HG03095 (cell line): ENCODE measurements around the gene PPID.
"Not testable (repeated sequence)": the region's sequence is repeated elsewhere in the genome, so short reads cannot be mapped to it uniquely, and the experiment has no call there.

Source experiments
- ATAC-seq: cut with Tn5 transposase; IDR thresholded peaks from one replicate; pipeline ENCODE4 v1.9.1; 2021; ENCODE audit warnings: moderate library complexity; ENCODE audit not compliant: unreplicated experiment

Gene PPID

DNA sequence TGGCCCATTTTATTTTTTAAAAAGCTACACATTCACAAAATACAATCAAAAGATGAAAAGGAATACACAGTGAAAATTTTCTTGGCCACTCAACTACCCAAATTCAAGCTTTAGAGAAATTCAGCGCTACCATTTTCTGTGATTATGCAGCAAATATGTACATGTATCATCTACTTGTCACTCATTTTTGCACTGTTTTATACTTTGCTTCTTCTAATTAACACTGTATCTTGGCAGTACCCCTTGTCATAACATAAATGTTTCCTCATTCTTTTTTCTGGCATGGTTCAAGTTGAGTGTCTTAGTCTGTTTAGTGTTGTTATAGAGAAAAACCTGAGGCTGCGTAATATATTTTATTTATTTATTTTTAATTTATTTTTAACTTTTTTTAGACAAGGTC, 15.7 kb upstream of the PPID start:
- ATAC-seq: no peak

DNA sequence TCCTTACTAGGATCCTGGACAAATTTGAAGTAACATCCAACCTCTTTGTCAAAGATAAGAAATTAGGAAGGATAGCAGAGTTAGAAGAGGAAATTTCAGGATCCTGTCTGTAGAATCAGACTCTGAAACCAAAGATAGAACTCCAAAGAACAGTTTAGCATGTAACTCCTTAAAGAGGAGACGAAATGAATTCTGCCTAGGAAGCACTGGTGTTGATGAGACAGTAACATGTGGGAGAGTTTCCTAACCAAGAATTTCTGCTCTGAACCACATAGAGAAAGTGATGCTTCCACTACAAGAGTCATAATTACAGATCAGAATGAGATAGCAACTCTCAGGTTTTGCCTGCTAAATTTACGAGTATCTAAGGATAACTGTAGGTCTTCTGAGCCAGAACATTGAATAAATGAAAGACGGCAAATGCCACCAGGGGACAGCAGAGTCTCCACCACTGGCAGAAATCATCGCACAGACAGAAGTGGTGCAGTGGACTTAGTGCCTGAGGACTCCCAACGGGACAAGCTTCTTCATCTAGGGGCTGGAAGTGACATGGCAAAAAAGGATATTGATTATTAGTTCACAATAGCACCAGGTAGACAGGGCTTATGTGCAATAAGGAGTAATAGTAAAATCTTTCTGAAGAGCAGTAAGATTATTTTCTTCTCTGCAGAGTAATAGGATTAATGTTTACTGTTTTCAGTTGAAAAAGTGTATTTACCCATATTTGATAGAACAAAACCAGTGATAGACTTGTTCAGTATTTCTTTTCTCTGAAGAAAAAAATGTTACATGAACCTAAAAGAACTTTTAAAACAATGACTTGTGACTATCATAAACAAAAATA, 6.7 kb upstream of the PPID start:
- no peak for ATAC-seq

DNA sequence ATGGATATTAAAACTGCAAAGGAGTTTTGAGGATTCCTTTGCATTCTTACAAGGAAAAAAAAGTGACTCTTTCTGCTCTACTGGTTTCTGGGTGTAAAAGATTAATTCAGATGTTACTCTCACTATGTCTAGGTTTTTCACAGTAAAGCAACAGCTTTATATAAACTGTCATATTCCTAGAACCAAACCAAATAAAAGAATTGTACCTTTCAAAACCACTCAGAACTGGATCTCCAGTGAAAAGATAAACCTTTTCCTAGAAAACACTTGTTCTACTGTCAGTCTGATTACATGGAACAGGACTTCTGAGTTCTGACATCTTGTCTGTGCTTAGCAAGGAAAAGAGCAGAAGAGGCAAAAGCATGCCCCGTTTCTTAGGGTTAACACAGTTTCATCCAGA, 5.0 kb upstream of the PPID start:
- no peak for ATAC-seq

DNA sequence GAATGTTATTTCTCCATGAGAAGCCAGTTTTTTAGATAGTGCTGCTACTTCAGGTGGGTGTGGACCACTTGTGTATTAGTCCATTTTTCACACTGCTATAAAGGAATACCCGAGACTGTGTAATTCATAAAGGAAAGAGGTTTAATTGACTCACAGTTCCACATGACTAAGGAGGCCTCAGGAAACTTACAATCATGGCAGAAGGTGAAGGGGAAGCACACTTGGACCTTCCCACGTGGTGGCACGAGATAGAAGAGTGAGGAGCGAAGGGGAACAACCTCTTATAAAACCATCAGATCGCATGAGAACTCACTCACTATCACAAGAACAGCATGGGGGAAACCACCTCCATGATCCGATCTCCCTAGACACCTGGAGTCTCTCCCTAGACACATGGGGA, 3.4 kb upstream of the PPID start:
- ATAC-seq: no peak

DNA sequence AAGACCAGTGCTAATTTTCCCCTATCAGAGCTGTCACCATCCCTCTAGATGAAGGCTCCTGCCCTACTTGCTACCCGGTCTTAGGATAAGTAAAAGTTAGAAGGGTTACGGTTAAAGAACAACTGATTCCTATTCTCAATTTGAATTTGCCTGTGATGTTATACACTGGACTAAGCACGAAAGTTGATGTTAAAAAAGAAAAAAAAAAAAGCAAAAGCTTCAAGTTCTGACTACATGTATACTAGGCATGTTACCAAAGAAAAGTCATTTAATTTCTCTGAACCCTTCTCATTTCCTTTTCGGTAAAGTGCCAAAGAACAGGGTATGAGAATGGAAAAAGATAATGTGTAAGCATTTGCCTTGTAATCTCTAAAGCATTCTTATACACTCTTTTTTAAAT, 1.4 kb upstream of the PPID start:
- ATAC-seq: no peak

DNA sequence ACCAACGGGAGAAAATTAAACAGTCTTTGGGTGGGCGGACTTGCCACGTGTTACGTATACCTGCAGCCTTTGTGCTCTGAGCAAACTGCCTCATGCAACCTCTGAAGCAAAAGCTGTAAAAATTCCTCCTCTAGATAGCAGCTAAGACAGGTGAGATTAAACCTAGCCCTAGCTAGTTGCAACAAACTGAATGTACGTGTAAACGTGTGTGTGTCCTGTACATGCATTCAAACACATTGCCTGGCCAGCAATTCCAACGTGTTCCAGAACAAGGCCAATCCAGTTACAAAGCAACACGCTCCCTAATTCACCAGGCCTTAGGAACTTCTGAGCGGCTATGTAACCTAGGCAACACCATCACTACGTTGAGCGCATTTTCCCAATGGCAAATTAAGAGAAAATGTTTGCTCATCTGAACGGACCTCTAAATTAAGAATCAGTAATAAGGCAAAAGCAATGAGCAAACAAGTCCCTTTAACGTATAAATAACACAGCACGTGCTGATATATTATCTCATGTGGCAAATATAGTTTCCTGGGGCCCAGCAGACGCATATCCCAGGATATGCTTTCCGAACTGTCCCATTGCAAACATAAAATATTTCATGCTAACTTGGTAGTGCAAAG, 792 bp downstream of the PPID start:
- ATAC-seq: peak; percentile 1

DNA sequence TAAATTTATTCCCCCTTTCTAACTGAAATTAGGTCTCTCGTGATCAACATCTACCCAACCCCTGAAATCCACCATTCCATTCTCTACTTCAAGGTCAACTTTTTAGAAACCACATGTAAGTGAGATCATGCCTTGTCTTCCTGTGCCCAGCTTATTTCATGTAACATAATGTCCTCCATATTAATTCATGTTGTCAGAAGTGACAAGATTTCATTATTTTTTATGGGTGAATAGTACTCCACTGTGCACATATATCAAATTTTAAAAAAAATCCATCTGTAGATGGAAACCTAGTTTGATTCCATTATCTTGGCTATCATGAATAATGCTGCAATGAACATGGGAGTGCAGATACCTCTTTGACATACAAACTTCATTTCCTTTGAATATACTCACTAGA, 1.5 kb downstream of the PPID start:
- ATAC-seq: no peak

DNA sequence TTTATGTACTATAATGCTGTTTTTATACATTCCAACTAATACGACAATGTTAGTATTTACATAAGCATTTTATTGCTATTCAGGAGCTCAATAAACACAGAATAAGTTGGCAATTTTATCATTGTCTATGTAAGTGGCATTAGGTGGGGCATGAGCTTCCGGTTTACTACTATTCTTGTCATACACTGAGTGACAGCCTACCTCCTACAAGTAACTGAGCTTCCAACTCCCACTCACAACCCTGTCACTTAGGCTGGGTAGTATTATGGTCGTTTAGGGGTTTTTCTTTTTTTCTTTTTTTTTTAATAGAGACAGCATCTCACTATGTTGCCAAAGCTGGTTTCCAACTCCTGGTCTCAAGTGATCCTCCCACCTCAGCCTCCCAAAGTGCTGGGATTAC, 7.4 kb downstream of the PPID start:
- no peak for ATAC-seq

DNA sequence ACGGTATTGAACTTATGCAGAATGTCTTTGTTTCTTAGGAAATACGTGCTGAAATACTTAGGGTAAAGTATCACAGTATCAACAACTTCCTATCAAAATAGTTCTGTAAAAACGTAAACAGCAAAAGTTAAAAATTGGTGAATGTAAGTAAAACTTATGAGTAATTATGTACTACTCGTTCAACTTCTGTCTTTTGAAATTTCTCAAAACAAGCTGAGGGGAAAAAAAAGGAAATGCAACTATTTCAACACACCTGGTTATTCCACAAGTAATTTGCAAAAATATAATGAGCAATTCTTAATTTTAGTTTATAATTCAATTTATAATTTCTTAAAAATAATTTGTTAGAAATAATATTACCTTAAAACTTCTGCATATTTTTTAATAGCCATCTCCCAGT, 8.3 kb downstream of the PPID start:
- no peak for ATAC-seq

DNA sequence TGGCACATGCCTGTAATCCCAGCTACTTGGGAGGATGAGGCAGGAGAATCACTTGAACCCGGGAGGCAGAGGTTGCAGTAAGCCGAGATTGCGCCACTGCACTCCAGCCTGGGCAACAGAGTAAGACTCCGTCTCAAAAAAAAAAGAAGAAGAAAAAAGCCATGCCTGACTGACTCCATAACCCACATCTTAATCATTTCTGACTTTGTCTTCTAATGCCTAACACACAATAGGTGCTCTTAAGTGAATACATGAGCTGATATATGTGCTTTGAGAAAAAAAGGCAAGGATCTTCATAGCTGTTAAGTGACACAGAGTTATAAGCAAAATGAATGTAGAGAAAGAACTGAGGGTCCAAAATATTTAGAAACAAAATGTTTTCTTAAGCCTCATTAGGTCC, 10.6 kb downstream of the PPID start:
- not testable (repeated sequence) for ATAC-seq

DNA sequence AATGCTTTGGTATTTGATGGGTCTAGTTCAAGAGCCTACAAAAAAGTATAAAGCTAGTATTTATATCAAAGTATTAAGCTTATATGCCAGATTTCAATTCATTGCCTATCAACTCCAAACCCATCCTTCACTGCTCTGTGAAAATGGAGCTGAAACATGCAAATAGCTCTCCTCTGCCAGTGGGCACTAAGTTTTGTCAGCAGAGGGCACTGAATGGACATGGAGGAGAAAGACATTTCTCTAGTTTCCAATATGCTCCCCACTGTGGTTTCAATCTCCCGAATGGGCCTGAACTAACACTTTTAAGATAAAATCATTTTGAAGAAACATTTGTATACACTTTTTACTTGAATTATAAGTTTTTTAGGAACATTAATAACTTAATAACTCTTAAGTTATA, 12.4 kb downstream of the PPID start:
- ATAC-seq: no peak

DNA sequence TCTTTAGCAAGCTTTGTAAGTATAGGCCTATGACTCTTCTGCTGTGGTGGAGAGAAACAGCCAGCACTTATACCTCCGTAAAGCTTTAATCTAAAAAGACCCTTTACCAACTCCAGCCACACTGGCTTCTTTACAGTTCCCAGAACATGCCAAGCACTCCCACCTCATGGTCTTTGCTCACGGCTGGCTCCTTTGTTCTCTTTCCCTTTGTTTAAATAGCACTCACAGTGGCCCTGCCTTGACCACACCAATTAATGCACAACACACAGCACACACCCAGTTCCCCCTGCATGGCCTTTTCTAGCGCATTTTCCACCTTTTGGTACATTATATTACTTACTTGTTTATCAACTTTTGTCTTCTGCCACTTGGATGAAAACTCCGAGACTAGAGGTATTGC, 18.9 kb downstream of the PPID start:
- ATAC-seq: no peak

DNA sequence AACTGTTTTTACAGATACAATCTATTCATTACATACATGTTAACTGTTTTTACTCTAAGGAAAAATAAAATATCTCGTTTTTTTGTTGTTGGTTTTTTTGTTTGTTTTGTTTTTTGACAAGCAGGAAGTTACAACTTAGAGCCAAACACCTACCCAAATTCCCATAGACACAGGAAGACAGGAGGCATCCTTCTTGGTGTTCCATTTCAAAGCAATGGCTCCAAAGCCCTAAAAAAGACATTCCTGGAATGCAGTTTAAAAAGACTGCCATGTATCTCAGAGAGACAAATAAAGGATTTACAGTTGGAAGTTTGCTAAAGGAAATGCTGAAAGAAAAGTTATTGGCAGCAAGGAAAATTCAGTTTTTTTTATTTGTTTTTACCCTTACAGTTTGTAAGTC, 34.4 kb downstream of the PPID start:
- no peak for ATAC-seq

DNA sequence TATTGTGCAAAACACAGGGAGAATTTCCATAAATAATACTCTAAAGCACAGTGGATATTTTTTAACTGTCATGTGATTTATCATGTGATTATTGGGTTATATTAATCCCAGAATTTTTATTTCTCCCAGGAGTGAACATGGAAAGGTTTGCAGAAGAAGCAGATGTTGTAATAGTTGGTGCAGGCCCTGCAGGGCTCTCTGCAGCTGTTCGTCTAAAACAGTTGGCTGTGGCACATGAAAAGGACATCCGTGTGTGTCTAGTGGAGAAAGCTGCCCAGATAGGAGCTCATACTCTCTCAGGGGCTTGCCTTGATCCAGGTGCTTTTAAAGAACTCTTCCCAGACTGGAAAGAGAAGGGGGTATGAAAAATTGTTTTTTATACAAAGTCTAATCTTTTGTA, 41.1 kb downstream of the PPID start:
- no peak for ATAC-seq

DNA sequence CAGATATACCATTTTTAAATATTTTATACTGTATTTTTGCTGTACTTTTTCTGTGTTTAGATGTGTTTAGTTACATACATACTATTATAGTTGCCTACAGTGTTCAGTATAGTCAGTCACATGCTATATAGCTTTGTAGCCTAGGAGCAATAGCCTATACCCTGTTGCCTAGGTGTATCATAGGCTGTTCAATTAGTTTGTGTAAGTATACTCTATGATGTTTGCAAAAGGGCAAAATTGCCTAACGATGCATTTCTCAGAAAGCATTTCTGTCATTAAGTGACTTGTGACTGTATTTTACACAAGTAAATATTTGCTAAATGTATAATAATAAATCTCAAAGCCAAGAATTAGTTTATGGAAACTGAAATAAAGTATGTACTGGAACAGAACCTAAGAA, 41.6 kb downstream of the PPID start:
- ATAC-seq: no peak

DNA sequence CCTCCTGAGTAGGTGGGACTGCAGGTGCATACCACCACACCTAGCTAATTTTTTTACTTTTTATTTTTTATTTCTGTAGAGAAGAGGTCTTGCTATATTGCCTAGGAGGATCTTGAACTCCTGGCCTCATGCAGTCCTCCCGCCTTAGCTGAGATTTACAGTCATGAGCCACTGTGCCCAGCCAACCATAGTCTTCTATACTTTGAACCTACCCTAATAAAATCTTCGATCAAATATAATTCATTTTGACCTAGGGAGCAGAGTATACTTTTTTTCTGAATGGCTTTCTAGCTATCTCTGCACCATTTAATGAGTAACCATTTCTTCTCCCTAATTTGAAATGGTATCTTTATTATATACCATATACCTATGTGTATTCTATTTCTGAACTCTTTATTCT, 44.4 kb downstream of the PPID start:
- ATAC-seq: no peak

DNA sequence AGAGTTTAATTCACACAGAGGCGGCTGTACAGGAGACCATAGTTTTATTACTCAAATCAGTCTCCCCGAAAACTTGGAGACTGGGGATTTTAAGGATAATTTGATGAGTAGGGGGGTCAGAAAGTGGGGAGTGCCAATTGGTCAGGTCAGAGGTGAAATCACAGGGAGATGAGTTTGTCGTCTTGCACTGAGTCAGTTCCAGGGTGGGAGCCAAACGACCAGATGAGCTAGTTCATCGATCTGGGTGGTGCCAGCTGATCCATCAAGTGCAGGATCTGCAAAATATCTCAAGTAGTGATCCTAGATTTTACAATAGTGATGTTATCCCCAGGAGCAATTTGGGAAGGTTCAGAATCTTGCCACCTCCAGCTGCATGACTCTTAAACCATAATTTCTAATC, 47.1 kb downstream of the PPID start:
- ATAC-seq: no peak

DNA sequence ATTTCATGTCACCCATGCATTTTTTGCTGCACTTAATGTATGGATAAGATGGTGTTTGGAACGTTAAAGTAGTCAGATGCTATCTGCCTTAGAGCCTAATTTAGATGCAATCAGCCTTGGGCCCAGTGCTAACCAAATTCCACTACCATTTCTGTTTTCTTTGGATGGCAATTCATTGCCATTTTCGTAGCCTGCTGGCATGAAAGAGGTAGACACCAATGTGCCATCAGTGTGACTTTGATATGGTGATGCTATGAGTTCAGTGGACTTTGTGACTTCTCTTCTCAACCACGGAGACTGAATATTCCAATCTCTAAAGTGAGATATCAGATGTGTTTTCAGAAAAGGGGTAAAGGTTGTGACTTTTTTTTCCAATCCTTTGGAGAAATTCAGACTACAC, 49.6 kb downstream of the PPID start:
- no peak for ATAC-seq

DNA sequence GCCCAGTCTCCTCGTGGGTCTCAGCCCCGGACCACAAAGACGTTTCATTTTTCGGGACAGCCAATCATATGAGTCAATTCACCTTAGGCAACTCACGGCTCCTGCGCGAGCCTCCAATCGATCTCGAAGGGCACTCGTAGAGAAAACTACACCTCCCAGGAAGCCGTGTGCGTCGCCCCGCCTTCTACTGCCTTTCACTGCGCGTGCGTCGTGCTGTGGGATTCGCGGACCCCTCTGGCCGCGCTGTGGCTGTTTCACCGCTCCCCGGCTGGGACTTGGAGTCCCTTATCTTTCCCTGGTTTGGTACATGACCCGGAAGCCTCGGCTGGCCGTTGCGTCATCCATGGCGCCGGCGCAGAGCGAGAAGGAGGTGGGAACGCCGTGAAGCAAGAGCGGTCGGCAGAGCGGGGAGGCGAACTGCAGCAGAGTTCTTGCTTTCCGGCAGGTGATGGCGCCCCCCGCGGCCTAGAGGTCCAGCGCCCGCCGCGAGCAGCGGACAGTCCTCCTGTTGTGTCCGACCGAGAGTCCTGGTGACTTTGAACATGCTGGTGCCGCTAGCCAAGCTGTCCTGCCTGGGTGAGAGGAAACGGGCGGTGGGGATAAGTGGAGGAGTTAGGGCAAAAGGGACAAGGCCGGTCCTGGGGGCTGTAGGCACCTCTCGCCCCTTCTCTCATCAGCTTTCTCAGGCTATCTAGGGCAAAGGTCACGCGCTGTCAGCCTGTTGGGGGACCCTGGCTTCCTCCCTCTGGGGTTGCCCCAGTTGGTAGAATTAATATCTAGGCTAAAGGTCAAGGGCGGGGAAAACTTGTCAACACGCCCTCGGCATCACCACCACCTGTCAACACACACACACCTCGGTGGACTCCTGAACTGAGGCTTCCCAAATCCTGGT, 51.0 kb downstream of the PPID start, which contains the start of gene ETFDH:
Gene ETFDH, plus strand, starts transcription at position 382 of the 892 bp plus-strand sequence. Its CDS starts 161 bp downstream, at position 543.
- peak; percentile 84 for ATAC-seq

DNA sequence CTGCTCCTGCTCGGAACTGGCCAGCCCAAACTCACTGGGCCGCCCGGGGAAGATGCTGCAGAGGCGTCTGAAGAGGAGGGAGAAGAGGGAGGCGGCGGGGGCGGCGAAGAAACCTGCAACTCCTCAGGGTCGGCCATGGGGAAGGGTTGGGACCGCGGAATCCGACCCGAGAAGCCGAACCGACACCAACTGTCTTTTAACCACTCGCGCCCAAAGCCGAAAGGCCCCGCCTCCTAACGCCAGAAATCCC, 51.6 kb downstream of the PPID start, which contains the start of gene C4orf46:
Gene C4orf46, minus strand, starts transcription at position 223 of the 250 bp plus-strand sequence. Its CDS starts 86 bp downstream, at position 137.
- ATAC-seq: no peak

DNA sequence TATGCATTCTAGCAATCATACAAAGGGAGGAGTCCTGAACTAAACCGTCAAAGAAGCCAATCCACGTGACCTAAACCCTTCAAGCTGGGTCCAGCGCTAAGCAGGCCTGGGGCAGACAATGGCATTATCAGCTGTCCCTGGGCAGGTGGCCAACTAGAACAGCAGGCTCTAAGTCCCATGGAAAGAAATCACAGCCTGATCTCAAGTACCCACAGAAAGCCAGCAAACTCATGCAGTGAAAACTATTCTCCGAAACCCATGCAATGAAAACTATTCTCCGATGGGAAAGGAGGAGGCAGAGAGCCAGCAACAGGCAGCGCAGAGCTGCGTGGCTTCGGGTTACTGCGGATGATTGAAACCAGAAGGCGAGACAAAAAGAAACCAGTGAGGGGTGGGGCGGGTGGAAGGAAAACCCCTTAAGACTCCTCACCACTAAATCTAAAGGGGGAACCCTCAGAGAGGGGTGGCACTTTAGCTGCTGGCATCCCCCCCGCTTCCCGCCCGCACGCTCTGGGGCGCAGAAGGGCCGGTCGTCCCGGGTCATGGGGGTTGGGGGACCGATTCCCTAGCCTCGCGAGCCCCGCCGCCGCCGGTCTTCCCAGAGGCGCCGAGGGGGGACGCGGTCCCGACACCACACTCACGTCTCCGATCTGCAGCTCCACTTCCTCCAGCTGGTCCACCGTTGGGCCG, 52.1 kb downstream of the PPID start:
- peak; percentile 24 for ATAC-seq
